Stimulated activated naive CD4-positive, alpha-beta T cell (primary cell): Measurements from ENCODE around the gene EVI5L.
A peak's percentile ranks its signal among the peaks of the same experiment; 100 is the strongest.
"Not testable (repeated sequence)": the region's sequence is repeated elsewhere in the genome, so short reads cannot be mapped to it uniquely, and the experiment has no call there.

Experiments
- DNase-seq, 6 experiments: peaks; one replicate each; lab custom pipeline; 2025; lab: John Stamatoyannopoulos, UW

The EVI5L gene

GRCh38 chr19:7872306-7873204, 42.5 kb downstream of the EVI5L start:
- no peak for DNase-seq

GRCh38 chr19:7873304-7874075, 43.5 kb downstream of the EVI5L start:
- DNase-seq: peak in 1 of 6 experiments; percentile 11

GRCh38 chr19:7874076-7874896, 44.3 kb downstream of the EVI5L start, which contains the start of gene PRR36:
Gene PRR36, minus strand, starts transcription at chr19:7874390. Its CDS starts 701 bp downstream, at chr19:7873689.
- no peak for DNase-seq

GRCh38 chr19:7874897-7875273, 44.9 kb downstream of the EVI5L start:
- no peak for DNase-seq

DNA sequence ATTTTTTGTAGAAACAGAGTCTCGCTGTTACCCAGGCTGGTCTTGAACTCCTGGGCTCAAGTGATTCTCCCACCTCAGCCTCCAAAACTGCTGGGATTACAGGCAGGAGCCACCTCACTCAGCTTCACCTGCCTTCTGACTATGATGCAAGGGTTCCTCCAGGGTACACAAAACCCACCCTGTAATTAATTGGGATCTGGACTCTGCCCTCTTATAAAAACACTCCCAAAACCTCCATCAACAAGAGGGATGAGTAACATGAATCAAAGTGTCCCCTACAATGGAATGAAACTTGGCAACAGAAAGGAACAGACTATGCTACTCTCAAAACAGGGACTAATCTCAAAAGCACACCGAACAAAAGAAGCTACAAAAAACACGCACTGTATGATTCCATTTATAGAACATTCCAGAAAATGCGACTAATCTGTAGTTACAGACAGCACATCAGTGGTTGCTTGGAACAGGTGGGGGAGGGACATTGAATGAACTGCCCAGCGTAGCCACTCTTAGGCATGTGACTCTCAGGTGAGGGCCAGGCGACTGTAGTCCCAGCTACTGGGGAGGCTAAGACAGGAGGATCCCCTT, 47.3 kb downstream of the EVI5L start:
- DNase-seq: no peak

- DNase-seq: no peak
Observed at GRCh38 chr19:7879111-7879807, 49.2 kb downstream of the EVI5L start.

DNA sequence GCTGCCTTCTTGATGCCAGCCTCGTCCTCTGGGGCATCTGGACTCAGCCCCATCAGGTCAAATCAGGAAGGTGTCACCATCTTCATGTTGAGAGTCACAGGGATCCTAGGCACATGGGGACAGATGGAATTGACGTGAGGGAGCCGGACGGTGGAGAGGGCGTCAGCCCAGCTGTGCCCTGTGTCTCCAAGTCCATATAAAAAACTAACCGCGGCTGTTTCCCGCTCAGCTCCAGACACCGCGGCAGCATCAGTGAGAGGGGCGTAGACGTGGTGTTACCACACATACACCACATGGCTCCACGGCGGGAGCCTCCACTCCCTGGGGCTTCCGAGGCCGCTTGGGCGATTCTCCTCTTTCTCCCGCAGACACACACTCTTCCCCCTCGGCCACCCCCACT, 49.8 kb downstream of the EVI5L start:
- no peak for DNase-seq

- no peak for DNase-seq
Observed at GRCh38 chr19:7881910-7882309, 51.9 kb downstream of the EVI5L start.

GRCh38 chr19:7883105-7883504, 53.1 kb downstream of the EVI5L start:
- no peak for DNase-seq

- DNase-seq: no peak
Observed at GRCh38 chr19:7883796-7884570, 54.0 kb downstream of the EVI5L start.

GRCh38 chr19:7885818-7886217, 55.8 kb downstream of the EVI5L start:
- no peak for DNase-seq

DNA sequence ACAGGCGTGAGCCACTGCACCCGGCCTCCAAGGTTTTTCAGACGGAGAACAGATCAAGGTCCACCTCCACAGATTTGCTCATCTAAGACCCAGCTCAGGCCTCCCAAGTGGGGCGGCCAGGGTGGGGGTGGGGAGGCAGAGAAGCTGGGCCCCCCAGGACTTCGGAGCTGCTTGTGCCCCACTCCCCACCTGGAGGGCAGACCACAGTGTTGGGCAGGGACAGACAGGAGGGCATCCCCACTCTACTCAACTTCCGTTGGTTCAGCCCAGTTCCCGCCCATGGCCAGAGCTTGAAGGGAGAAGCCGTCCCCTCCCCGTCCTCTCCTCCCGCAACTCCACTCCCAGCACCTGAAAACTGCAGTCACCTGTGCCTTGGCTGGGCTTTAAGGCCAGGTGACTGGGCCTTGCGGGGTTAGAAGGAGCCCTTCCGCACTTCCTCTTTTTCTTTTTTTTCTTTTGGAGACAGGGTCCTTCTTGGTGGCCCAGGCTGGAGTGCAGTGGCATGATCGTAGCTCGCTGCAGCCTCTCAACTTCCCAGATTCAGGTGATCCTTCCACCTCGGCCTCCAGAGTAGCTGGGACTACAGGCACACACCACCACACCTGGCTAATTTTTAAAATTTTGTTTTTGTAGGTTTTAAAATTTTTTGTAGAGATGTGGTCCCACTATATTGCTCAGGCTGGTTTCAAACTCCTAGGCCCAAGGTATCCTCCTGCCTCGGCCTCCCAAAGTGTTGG, 57.6 kb downstream of the EVI5L start:
- DNase-seq: no peak

DNA sequence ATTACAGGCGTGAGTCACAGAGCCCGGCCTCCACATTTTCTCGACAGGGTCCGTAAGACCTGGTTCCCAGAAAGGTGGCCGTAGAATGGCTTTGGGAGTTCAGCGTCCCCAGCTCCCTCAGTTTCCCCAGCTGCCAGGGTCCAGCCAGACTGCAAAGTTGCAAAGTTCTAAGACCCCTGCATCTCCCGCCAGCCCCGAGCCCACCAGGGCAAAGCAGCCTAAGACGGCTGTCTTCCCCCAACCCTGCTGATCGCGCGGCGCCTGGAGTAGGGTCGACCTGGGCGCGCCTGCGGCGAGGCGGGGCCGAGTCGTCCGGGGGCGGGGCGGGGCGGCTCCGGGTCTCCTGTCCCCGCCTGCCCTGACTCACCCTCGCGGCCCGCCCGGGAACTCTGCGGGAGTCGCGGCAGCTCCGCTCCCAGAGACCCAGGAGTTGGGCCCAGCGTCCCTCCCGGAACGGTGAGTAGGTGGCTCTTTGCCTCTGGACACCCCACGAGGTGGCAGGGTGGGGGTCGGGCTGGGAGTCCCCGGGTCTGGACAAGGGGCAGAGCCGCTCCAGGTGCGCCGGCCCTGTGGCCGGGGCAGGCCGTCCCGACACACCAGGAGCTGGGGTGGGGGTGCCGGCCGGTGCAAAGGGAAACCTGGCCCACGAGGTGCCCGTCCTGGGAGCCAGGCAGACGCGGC, 58.3 kb downstream of the EVI5L start, which contains the start of gene LRRC8E:
TSS of gene LRRC8E (plus strand) at position 366 of the 681 bp plus-strand sequence. CDS start 7,094 bp downstream, outside the sequence.
- peak in 1 of 6 experiments; percentile 13 for DNase-seq

GRCh38 chr19:7888826-7889217, 58.8 kb downstream of the EVI5L start:
- DNase-seq: no peak

GRCh38 chr19:7893362-7894101, 63.5 kb downstream of the EVI5L start:
- DNase-seq: not testable (repeated sequence)

- no peak for DNase-seq
Observed at GRCh38 chr19:7894612-7895309, 64.7 kb downstream of the EVI5L start.

- DNase-seq: no peak
Observed at GRCh38 chr19:7895565-7895964, 65.5 kb downstream of the EVI5L start.

DNA sequence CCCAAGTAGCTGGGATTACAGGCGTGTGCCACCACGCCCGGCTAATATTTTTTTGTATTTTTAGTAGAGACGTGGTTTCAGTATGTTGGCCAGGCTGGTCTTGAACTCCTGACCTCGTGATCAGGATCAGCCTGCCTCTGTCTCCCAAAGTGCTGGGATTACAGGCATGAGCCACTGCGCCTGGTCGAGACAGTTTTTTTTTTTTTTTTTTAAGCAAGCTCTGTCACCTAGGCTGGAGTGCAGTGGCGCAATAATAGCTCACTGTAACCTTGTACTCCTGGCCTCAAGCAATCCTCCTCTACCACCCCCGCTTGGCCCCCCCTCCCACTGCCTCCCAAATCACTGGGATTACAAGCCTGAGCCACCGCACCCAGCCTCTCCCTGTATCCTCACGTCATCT, 67.3 kb downstream of the EVI5L start:
- DNase-seq: no peak
